CD14-positive monocyte (primary cell): ENCODE data around the gene ZSCAN20. TPM values are rescaled to one million over a fixed set of nuclear protein-coding genes. Genes with fewer than 3 reads are reported as not detected.

ENCODE experiments used
- DNase-seq, 3 donors: peaks; one replicate each; pipeline ENCODE4 v3.0.0-alpha.2; 2011 to 2022
- H2AFZ ChIP-seq: 2 replicates; pipeline ENCODE4 v1.6.0; 2012; ENCODE audit warnings: mild to moderate bottlenecking, low read depth, low read length, inconsistent platforms; ENCODE audit not compliant: insufficient read depth, poor library complexity, severe bottlenecking
- H3K27ac ChIP-seq, 2 donors: 1 replicate in 1 of 2; 2 replicates in 1 of 2; pipeline ENCODE4 v1.5.1; 2012 to 2013; ENCODE audit warnings: low read length in 2 of 2, control low read depth in 1 of 2, inconsistent platforms in 1 of 2, low read depth in 1 of 2, mild to moderate bottlenecking in 1 of 2
- H3K27me3 ChIP-seq, 2 donors: one replicate each; pipeline versions ENCODE4 v1.6.0 to v1.6.1; 2011 to 2013; ENCODE audit warnings: low read length in 2 of 2; ENCODE audit not compliant: control insufficient read depth in 2 of 2, insufficient read depth in 2 of 2
- H3K36me3 ChIP-seq, 2 donors: replicated peaks in 1 of 2; 1 replicate in 1 of 2; 2 replicates in 1 of 2; pipeline versions ENCODE4 v1.5.1 to v1.6.1; 2012 to 2013; ENCODE audit warnings: low read length in 2 of 2, control low read depth in 1 of 2, inconsistent platforms in 1 of 2, mild to moderate bottlenecking in 1 of 2; ENCODE audit not compliant: insufficient read depth in 2 of 2, control insufficient read depth in 1 of 2
- H3K4me1 ChIP-seq, 2 donors: 1 replicate in 1 of 2; 2 replicates in 1 of 2; pipeline versions ENCODE4 v1.5.1 to v1.6.1; 2012 to 2013; ENCODE audit warnings: low read length in 2 of 2, control low read depth in 1 of 2, inconsistent platforms in 1 of 2, mild to moderate bottlenecking in 1 of 2, moderate library complexity in 1 of 2; ENCODE audit not compliant: insufficient read depth in 2 of 2, control insufficient read depth in 1 of 2
- H3K4me2 ChIP-seq: replicated peaks from 2 replicates; pipeline ENCODE3; 2012; ENCODE audit warnings: low read length, moderate library complexity, mild to moderate bottlenecking; ENCODE audit not compliant: poor library complexity, severe bottlenecking; ENCODE audit errors: extremely low read depth
- H3K4me3 ChIP-seq, 3 experiments: fragments of 200-600 bp in 1 of 3; sonication (generic) in 1 of 3; replicated peaks in 1 of 3; 1 replicate in 2 of 3; 2 replicates in 1 of 3; pipeline ENCODE4 v1.5.1; 2011 to 2013; ENCODE audit warnings: low read length in 3 of 3, mild to moderate bottlenecking in 3 of 3, control low read depth in 2 of 3, low read depth in 2 of 3, inconsistent platforms in 1 of 3, moderate library complexity in 1 of 3
- H3K79me2 ChIP-seq: 2 replicates; pipeline ENCODE4 v1.6.0; 2012; ENCODE audit warnings: mild to moderate bottlenecking, control low read depth, inconsistent platforms, low read length, moderate library complexity; ENCODE audit not compliant: insufficient read depth
- H3K9ac ChIP-seq: 2 replicates; pipeline ENCODE4 v1.6.0; 2017; ENCODE audit warnings: low read length, mild to moderate bottlenecking; ENCODE audit not compliant: insufficient read depth, poor library complexity, severe bottlenecking
- H3K9me3 ChIP-seq, 2 donors: replicated peaks in 1 of 2; 1 replicate in 1 of 2; 2 replicates in 1 of 2; pipeline versions ENCODE4 v1.5.1 to v1.6.1; 2012 to 2013; ENCODE audit warnings: low read length in 2 of 2, control low read depth in 1 of 2; ENCODE audit not compliant: control insufficient read depth in 1 of 2, insufficient read depth in 1 of 2
- H4K20me1 ChIP-seq: 2 replicates; pipeline ENCODE4 v1.6.0; 2012; ENCODE audit warnings: mild to moderate bottlenecking, low read length, control low read depth, moderate library complexity; ENCODE audit not compliant: insufficient read depth
- H3K27ac Mint-ChIP-seq, 7 donors: one replicate each; pipeline ENCODE4 v1.8.0; 2020; ENCODE audit warnings: mild to moderate bottlenecking in 7 of 7, mixed read lengths in 7 of 7, moderate library complexity in 6 of 7, inconsistent platforms in 2 of 7
- H3K27me3 Mint-ChIP-seq, 3 donors: one replicate each; pipeline ENCODE4 v1.8.0; 2021 to 2022; ENCODE audit warnings: low read depth in 3 of 3, mild to moderate bottlenecking in 3 of 3, mixed read lengths in 3 of 3, moderate library complexity in 3 of 3, inconsistent platforms in 1 of 3
- H3K36me3 Mint-ChIP-seq, 2 donors: one replicate each; pipeline ENCODE4 v1.8.0; 2020; ENCODE audit warnings: mixed read lengths in 2 of 2, inconsistent platforms in 1 of 2, mild to moderate bottlenecking in 1 of 2
- H3K4me1 Mint-ChIP-seq: one replicate; pipeline ENCODE4 v1.8.0; 2020; ENCODE audit warnings: mild to moderate bottlenecking, mixed read lengths
- H3K4me3 Mint-ChIP-seq, 2 donors: one replicate each; pipeline ENCODE4 v1.8.0; 2020; ENCODE audit warnings: mild to moderate bottlenecking in 2 of 2, mixed read lengths in 2 of 2, moderate library complexity in 1 of 2
- H3K9me3 Mint-ChIP-seq, 7 donors: one replicate each; pipeline ENCODE4 v1.8.0; 2020 to 2022; ENCODE audit warnings: mixed read lengths in 7 of 7, mild to moderate bottlenecking in 6 of 7, moderate library complexity in 6 of 7, inconsistent platforms in 2 of 7
- WGBS: methylation state at CpG from one replicate; pipeline ENCODE4 v1.1.5; 2013; ENCODE audit warnings: missing lambda C conversion rate; ENCODE audit not compliant: insufficient coverage; 5-methylcytosine and 5-hydroxymethylcytosine counted together
- intact Hi-C, 2 donors: fragments of 100-400 bp; cut with micrococcal nuclease; formaldehyde crosslinking; loops; one replicate each; pipeline versions ENCODE4 v1.15.0 to v1.15.1; 2023
- polyA plus RNA-seq, 3 donors: library from polyadenylated mRNA; depleted of rRNA in 1 of 3; unstranded in 2 of 3; stranded (reverse) in 1 of 3; fragments of 300-500 nt in 2 of 3; fragments of >200 nt in 1 of 3; fragmentation: Illumina TruSeq in 2 of 3; gene quantifications; 1 replicate in 2 of 3; 2 replicates in 1 of 3; pipeline ENCODE4 v1.2.3, GENCODE V29; 2012 to 2021
- TF ChIP-seq, protein P1 (sequence below): fragments of 200-600 bp; IDR thresholded peaks from one replicate; pipeline ENCODE4 v1.8.0; 2022; ENCODE audit warnings: antibody characterized with exemption, mild to moderate bottlenecking

ZSCAN20 gene
- polyA plus RNA-seq, 3 donors, result 0.29 to 0.51 (median 0.29) TPM

- Histone ChIP-seq H3K4me1 (peaks cover 0 to 2% of the 10 kb centered on the region in 2 donors), H3K4me2 (no peak overlapping the region), H3K36me3 (peaks cover 2 to 26% of the 10 kb centered on the region in 2 donors), H3K9ac (no peak overlapping the region), H2AFZ (no peak overlapping the region), H3K9me3 (peaks cover 37 to 50% of the 10 kb centered on the region in 2 donors), H4K20me1 (no peaks in the 10 kb centered on the region), H3K4me3 (no peak overlapping the region), H3K79me2 (no peaks in the 10 kb centered on the region), H3K27ac (no peak overlapping the region), H3K27me3 (no peaks in the 10 kb centered on the region)
- H3K27ac Mint-ChIP-seq, result no peak overlapping the region
- no peak overlapping the region for H3K4me3 Mint-ChIP-seq
- TF ChIP-seq, protein P1, sequence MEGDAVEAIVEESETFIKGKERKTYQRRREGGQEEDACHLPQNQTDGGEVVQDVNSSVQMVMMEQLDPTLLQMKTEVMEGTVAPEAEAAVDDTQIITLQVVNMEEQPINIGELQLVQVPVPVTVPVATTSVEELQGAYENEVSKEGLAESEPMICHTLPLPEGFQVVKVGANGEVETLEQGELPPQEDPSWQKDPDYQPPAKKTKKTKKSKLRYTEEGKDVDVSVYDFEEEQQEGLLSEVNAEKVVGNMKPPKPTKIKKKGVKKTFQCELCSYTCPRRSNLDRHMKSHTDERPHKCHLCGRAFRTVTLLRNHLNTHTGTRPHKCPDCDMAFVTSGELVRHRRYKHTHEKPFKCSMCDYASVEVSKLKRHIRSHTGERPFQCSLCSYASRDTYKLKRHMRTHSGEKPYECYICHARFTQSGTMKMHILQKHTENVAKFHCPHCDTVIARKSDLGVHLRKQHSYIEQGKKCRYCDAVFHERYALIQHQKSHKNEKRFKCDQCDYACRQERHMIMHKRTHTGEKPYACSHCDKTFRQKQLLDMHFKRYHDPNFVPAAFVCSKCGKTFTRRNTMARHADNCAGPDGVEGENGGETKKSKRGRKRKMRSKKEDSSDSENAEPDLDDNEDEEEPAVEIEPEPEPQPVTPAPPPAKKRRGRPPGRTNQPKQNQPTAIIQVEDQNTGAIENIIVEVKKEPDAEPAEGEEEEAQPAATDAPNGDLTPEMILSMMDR, result no peak
- H3K4me1 Mint-ChIP-seq, result peaks cover 13% of the 10 kb centered on the region
- peaks cover 0 to 1% (median 0%) of the 10 kb centered on the region in 3 donors for H3K27me3 Mint-ChIP-seq
- H3K9me3 Mint-ChIP-seq, result peaks cover 36 to 56% (median 45%) of the 10 kb centered on the region in 7 donors
- intact Hi-C loops, result no loop called here
- WGBS, result 100% methylated on average over 1 of the region's 1 CpG
- H3K36me3 Mint-ChIP-seq, result peaks cover 18 to 20% of the 10 kb centered on the region in 2 donors
- DNase-seq, result no peak
These were observed 25.0 kb downstream of the ZSCAN20 start for GRCh38 chr1:33497410-33497809.

DNA sequence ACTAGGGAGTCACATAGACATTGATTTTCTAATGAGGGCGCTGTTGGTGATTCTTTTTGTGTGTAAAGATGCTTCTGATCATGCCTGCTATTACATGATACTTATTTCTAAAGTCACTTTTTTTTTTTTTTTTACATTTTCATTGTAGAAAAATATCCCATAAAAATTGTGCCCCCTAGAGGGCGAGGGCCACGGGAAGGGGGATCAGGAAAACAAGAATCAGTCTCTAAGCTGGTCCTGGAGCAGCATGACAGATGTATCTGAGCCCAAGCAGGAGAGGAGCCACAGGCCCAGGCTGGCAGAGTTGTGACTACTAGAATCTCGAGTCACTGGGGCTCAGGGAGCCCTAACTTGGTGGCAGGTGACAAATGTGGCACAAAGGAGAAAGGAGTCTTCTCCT lies 28.1 kb downstream of the ZSCAN20 start:
- H3K27ac ChIP-seq, result no peak overlapping the region
- intact Hi-C loops, result no loop called here
- H4K20me1 ChIP-seq, result no peaks in the 10 kb centered on the region
- Mint-ChIP-seq H3K4me3 (no peak overlapping the region), H3K27ac (no peak overlapping the region), H3K4me1 (peaks cover 13% of the 10 kb centered on the region), H3K36me3 (peaks cover 0 to 1% of the 10 kb centered on the region in 2 donors), H3K27me3 (peaks cover 0 to 5% (median 4%) of the 10 kb centered on the region in 3 donors), H3K9me3 (peaks cover 16 to 33% (median 19%) of the 10 kb centered on the region in 7 donors)
- H3K4me2 ChIP-seq, result no peak overlapping the region
- no peaks in the 10 kb centered on the region for H3K27me3 ChIP-seq
- H3K36me3 ChIP-seq, result no peaks in the 10 kb centered on the region
- no peak overlapping the region for H3K4me3 ChIP-seq
- 81% methylated on average over 2 of the region's 4 CpGs for WGBS
- no peaks in the 10 kb centered on the region for H3K79me2 ChIP-seq
- no peak overlapping the region for H2AFZ ChIP-seq
- DNase-seq, result no peak
- TF ChIP-seq, protein P1, result no peak
- no peak overlapping the region for H3K9ac ChIP-seq
- H3K4me1 ChIP-seq, result peaks cover 0 to 2% of the 10 kb centered on the region in 2 donors
- H3K9me3 ChIP-seq, result peaks cover 8 to 21% of the 10 kb centered on the region in 2 donors
